Glutamatergic neuron (in vitro differentiated cells): ENCODE data around the gene EDC4. TPM values are rescaled to one million over a fixed set of nuclear protein-coding genes. Genes with fewer than 3 reads are reported as not detected.

Source experiments
- DNase-seq: peaks from one replicate; pipeline ENCODE4 v3.0.0; 2022
- H3K27ac Mint-ChIP-seq: one replicate; pipeline ENCODE4 v1.8.0; 2020; ENCODE audit warnings: mild to moderate bottlenecking, mixed read lengths, inconsistent platforms; ENCODE audit not compliant: unreplicated experiment
- H3K27me3 Mint-ChIP-seq: one replicate; pipeline ENCODE4 v1.8.0; 2020; ENCODE audit warnings: mild to moderate bottlenecking, moderate library complexity, mixed read lengths, inconsistent platforms; ENCODE audit not compliant: unreplicated experiment
- H3K36me3 Mint-ChIP-seq: one replicate; pipeline ENCODE4 v1.8.0; 2020; ENCODE audit warnings: mild to moderate bottlenecking, mixed read lengths, inconsistent platforms; ENCODE audit not compliant: unreplicated experiment
- H3K4me1 Mint-ChIP-seq: one replicate; pipeline ENCODE4 v1.8.0; 2020; ENCODE audit warnings: mild to moderate bottlenecking, low read depth, mixed read lengths, inconsistent platforms; ENCODE audit not compliant: unreplicated experiment
- H3K4me3 Mint-ChIP-seq: one replicate; pipeline ENCODE4 v1.8.0; 2020; ENCODE audit warnings: mild to moderate bottlenecking, mixed read lengths, inconsistent platforms; ENCODE audit not compliant: unreplicated experiment
- H3K9me3 Mint-ChIP-seq: one replicate; pipeline ENCODE4 v1.8.0; 2020; ENCODE audit warnings: mild to moderate bottlenecking, moderate library complexity, mixed read lengths, inconsistent platforms; ENCODE audit not compliant: unreplicated experiment
- total RNA-seq: library from RNA; stranded (reverse); fragmentation: NEBNext Ultra II Directional; extraction: Animal tissue kit (Norgen Biotek cat#: 25700); gene quantifications from one replicate; pipeline ENCODE4 v1.2.1, GENCODE V29; 2021; ENCODE audit not compliant: unreplicated experiment
- TF ChIP-seq, protein P1 (sequence below): fragments of 200-600 bp; sonication (generic); IDR thresholded peaks from one replicate; pipeline ENCODE4 v1.5.0; 2021; ENCODE audit not compliant: partially characterized antibody, unreplicated experiment

The EDC4 gene
- total RNA-seq, 1 donor from 2014 or later = 142 TPM

DNA sequence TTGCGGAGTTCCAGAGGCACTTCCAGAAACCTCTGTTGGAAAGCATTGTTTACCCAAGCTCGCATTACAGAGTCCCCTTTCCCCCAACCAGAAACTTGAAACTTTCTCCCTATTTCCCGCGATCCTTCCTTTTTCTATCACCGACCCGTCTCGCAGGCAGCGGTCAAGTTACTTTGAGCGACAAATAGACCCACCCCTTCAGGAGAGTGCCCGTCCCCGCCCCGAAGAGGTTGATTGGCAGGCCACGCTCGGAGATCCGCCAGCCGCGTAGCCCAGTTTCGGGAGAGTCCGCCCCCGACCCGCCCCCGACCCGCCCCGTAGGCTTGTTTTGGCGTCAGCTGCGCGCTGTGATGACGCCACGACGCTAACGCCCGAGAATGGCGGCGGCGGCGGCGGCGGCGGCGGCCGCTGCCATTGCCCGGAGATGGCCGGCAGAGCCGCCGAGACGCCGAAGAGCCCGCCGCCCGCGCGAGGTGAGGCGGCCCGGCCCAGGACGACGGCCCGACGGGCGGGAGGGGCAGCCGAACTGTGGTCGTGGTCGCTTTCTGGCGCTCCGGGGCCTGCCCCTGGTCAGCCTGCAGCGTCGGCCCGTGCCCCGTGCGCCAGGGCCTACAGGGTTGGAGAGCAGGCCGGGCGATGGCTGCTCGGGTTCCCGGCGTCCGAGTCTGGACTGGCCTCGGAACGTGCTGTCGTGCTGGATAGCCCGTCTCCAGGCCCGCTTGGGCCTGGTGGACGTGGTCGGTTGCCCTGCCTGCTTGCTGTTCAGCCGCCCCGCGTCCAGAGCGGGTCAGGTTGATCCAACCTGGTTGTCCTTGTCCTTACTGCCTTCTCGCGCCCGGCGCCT lies 20.3 kb downstream of the EDC4 start, which contains the start of gene PSKH1:
Gene PSKH1 (plus strand): TSS at position 356 of the 844 bp plus-strand sequence. CDS start 15,496 bp downstream, outside the sequence.
- H3K4me1 Mint-ChIP-seq = peaks cover 7% of the 10 kb centered on the region
- H3K36me3 Mint-ChIP-seq = no peaks in the 10 kb centered on the region
- peak within 1 kb of the TSS; percentile 96 for H3K4me3 Mint-ChIP-seq
- H3K27ac Mint-ChIP-seq = peak within 1 kb of the TSS; percentile 94
- peaks cover 5% of the 10 kb centered on the region for H3K9me3 Mint-ChIP-seq
- peak; percentile 96 for DNase-seq
- TF ChIP-seq, protein P1, sequence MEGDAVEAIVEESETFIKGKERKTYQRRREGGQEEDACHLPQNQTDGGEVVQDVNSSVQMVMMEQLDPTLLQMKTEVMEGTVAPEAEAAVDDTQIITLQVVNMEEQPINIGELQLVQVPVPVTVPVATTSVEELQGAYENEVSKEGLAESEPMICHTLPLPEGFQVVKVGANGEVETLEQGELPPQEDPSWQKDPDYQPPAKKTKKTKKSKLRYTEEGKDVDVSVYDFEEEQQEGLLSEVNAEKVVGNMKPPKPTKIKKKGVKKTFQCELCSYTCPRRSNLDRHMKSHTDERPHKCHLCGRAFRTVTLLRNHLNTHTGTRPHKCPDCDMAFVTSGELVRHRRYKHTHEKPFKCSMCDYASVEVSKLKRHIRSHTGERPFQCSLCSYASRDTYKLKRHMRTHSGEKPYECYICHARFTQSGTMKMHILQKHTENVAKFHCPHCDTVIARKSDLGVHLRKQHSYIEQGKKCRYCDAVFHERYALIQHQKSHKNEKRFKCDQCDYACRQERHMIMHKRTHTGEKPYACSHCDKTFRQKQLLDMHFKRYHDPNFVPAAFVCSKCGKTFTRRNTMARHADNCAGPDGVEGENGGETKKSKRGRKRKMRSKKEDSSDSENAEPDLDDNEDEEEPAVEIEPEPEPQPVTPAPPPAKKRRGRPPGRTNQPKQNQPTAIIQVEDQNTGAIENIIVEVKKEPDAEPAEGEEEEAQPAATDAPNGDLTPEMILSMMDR = no peak
- H3K27me3 Mint-ChIP-seq = peaks cover 3% of the 10 kb centered on the region

DNA sequence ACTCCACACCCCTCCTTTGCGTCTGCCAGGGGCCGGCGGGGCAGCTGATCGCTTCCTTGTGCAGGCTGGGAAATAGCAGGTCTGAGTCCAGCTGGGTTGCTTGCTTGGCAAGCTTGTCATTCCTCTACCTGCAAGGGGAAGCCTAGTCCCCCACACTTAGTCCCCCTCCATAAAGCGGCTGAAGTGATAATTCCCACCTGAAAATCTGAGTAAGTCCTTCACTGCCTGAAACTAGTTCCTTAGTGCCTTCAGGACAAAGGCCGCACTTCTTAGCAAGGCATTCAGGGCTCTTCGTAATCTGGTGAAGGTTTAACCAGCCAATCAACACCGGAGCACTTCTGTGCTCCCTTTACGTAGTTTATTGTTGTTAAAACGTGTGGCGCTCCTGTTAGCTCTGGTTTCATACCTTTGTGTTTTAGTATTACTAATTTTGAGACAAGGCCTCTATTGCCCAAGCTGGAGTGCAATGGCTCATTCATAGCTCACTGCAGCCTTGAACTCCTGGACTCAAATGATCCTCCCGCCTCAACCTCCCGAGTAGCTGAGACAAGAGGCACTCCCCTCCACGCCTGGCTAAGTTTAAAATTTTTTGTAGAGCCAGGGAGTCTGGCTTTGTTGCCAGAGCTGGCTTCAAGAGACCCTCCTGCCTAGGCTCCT lies 21.0 kb downstream of the EDC4 start:
- H3K27me3 Mint-ChIP-seq = peaks cover 3% of the 10 kb centered on the region

DNA sequence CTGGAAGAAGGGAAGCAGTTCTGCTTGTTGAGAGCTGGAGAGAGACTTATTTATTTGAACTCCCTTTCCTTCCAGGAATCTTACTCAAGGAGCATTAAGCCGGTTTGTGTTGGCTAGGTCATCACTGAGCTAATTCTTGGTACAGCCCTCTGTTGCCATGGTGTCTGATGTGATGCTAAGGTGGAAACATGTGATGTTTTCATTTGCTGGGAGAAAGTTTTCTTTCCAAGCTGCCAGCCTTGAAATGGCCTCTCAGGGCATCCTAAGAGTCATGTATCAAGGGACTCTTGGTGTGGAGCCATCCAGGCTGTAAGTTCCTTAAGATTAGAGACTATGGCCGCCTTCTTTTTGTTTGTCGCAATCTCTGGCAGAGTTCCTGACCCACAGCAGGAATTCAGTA lies 24.4 kb downstream of the EDC4 start:
- TF ChIP-seq, protein P1 = no peak
- Mint-ChIP-seq H3K4me3 (no peak overlapping the region), H3K36me3 (no peaks in the 10 kb centered on the region), H3K9me3 (peaks cover 5% of the 10 kb centered on the region), H3K27me3 (peaks cover 5% of the 10 kb centered on the region), H3K4me1 (peaks cover 17% of the 10 kb centered on the region), H3K27ac (no peak overlapping the region)
- no peak for DNase-seq

More for the DNA sequence above, 21.0 kb downstream of the EDC4 start:
- Mint-ChIP-seq H3K9me3 (peaks cover 5% of the 10 kb centered on the region), H3K4me3 (peak overlapping the region; percentile 96), H3K4me1 (peaks cover 7% of the 10 kb centered on the region), H3K36me3 (no peaks in the 10 kb centered on the region), H3K27ac (peak overlapping the region; percentile 94)
- TF ChIP-seq, protein P1 = no peak
- peak; percentile 64 for DNase-seq

DNA sequence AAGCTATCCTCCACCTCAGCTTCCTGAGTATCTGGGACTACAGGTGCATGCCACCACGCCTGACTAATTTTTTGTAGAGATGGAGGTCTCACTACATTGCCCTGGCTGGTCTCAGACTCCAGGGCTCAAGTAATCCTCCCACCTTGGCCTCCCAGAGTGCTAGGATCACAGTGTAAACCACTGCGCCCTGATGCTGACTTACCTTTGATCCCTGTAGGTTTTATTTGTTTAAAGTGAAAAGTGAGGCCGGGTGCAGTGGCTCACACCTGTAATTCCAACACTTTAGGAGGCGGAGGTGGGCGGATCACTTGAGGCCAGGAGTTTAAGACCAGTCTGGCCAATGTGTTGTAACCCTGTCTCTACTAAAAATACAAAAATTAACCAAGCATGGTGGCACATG lies 28.9 kb downstream of the EDC4 start:
- Mint-ChIP-seq H3K27ac (no peak overlapping the region), H3K36me3 (no peaks in the 10 kb centered on the region), H3K4me1 (peaks cover 10% of the 10 kb centered on the region), H3K27me3 (peaks cover 2% of the 10 kb centered on the region), H3K4me3 (no peak overlapping the region), H3K9me3 (no peaks in the 10 kb centered on the region)
- TF ChIP-seq, protein P1 = no peak
- no peak for DNase-seq
